ENCODE results near the gene FBXO34.

DNA sequence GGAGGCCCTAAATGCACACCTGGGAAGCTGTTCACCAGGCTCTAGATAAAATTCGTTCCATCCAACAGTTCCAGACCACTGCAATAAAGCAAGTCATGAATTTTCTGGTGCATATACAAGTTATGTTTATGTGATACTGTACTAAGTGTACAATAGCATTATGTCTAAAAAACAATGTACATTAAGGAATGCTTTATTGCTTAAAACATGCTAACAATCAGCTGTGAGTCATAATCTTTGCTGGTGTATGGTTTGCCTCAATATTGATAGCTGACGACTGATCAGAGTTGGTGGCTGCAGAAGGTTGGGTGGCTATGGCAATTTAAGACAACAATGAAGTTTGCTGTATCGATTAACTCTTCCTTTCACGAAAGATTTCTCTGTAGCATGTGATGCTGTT lies 88.1 kb downstream of the FBXO34 start:
- TF ChIP-seq POLR2A (IDR thresholded peaks at IDR 0.05) = no peak
- TF ChIP-seq, protein P1, sequence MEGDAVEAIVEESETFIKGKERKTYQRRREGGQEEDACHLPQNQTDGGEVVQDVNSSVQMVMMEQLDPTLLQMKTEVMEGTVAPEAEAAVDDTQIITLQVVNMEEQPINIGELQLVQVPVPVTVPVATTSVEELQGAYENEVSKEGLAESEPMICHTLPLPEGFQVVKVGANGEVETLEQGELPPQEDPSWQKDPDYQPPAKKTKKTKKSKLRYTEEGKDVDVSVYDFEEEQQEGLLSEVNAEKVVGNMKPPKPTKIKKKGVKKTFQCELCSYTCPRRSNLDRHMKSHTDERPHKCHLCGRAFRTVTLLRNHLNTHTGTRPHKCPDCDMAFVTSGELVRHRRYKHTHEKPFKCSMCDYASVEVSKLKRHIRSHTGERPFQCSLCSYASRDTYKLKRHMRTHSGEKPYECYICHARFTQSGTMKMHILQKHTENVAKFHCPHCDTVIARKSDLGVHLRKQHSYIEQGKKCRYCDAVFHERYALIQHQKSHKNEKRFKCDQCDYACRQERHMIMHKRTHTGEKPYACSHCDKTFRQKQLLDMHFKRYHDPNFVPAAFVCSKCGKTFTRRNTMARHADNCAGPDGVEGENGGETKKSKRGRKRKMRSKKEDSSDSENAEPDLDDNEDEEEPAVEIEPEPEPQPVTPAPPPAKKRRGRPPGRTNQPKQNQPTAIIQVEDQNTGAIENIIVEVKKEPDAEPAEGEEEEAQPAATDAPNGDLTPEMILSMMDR (IDR thresholded peaks at IDR 0.05) = no peak

Measured in esophagus squamous epithelium (tissue), 4 donors.